ENCODE results near the gene ZNF639. TPM values are rescaled to one million over a fixed set of nuclear protein-coding genes. Genes with fewer than 3 reads are reported as not detected.
A peak's percentile ranks its signal among the peaks of the same experiment; 100 is the strongest.

Gene ZNF639
- total and polyA plus RNA-seq, 2 of the 13 experiments (the other 11 are each of a cell fraction or from before 2014, with no cell fraction given), result 11.6 to 42.4 TPM

DNA sequence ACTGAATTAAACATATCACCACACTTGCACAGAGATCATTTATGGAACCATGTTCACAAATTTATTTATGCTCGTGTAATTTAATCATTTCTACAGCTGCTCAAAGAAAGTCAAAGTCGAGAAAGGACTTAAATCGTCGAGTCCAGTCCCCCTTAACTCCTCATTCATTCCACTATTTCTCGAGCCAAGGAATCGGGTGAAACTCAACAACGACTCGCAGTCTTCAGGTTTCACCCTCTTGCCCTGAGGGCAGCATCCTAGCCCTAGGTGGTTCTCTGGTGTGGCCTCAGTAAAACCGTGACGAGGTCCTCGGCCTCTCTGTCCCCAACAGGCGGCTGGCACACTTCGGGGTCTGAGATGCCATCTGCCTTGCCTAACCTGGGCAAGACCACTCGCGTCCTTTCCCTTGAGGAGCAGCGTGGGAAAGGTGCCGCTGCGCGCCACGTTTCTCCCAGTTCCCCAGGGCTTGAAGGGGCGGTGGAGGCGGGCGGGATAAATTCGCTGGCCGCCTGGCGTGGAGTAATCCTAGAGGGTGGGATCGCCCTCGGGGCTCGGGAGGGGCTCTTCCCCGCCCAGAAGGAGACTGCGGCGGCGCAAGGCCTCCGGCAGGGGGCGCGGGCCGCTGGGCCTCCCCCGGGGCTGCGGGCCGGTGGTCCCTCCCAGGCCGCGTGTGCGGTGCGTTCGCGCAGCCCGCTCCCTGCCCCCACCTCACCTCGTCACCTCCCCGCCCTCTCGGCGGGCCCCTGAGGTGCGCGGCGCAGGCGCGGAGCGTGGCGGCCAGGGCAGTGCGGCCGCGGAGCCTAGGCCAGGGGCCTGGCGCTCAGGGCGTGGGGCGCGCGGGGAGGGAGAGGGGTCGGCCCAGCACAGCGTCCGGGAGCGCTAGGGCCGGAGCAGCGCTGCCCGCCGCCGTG is at the start of gene ZNF639 (continued):
- TF ChIP-seq, protein P1, sequence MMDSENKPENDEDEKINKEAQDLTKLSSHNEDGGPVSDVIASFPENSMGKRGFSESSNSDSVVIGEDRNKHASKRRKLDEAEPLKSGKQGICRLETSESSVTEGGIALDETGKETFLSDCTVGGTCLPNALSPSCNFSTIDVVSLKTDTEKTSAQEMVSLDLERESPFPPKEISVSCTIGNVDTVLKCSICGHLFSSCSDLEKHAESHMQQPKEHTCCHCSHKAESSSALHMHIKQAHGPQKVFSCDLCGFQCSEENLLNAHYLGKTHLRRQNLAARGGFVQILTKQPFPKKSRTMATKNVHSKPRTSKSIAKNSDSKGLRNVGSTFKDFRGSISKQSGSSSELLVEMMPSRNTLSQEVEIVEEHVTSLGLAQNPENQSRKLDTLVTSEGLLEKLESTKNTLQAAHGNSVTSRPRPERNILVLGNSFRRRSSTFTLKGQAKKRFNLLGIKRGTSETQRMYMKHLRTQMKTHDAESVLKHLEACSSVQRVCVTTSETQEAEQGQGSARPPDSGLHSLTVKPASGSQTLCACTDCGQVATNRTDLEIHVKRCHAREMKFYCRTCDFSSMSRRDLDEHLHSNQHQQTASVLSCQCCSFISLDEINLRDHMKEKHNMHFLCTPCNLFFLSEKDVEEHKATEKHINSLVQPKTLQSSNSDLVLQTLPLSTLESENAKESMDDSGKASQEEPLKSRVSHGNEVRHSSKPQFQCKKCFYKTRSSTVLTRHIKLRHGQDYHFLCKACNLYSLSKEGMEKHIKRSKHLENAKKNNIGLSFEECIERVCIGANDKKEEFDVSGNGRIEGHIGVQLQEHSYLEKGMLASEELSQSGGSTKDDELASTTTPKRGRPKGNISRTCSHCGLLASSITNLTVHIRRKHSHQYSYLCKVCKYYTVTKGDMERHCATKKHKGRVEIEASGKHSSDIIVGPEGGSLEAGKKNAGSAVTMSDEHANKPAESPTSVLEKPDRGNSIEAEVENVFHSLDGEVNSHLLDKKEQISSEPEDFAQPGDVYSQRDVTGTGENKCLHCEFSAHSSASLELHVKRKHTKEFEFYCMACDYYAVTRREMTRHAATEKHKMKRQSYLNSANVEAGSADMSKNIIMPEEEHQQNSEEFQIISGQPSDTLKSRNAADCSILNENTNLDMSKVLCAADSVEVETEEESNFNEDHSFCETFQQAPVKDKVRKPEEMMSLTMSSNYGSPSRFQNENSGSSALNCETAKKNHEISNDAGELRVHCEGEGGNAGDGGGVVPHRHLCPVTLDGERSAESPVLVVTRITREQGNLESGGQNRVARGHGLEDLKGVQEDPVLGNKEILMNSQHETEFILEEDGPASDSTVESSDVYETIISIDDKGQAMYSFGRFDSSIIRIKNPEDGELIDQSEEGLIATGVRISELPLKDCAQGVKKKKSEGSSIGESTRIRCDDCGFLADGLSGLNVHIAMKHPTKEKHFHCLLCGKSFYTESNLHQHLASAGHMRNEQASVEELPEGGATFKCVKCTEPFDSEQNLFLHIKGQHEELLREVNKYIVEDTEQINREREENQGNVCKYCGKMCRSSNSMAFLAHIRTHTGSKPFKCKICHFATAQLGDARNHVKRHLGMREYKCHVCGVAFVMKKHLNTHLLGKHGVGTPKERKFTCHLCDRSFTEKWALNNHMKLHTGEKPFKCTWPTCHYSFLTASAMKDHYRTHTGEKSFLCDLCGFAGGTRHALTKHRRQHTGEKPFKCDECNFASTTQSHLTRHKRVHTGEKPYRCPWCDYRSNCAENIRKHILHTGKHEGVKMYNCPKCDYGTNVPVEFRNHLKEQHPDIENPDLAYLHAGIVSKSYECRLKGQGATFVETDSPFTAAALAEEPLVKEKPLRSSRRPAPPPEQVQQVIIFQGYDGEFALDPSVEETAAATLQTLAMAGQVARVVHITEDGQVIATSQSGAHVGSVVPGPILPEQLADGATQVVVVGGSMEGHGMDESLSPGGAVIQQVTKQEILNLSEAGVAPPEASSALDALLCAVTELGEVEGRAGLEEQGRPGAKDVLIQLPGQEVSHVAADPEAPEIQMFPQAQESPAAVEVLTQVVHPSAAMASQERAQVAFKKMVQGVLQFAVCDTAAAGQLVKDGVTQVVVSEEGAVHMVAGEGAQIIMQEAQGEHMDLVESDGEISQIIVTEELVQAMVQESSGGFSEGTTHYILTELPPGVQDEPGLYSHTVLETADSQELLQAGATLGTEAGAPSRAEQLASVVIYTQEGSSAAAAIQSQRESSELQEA (CRISPR knock-in tag; IDR thresholded peaks at IDR 0.05; ENCODE audit: not compliant biosample characterization), result no peak
- TF ChIP-seq, protein P2, sequence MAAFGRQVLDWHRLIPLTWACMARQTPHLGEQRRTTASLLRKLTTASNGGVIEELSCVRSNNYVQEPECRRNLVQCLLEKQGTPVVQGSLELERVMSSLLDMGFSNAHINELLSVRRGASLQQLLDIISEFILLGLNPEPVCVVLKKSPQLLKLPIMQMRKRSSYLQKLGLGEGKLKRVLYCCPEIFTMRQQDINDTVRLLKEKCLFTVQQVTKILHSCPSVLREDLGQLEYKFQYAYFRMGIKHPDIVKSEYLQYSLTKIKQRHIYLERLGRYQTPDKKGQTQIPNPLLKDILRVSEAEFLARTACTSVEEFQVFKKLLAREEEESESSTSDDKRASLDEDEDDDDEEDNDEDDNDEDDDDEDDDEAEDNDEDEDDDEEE (CRISPR knock-in tag; IDR thresholded peaks at IDR 0.05), result peak; percentile 39; the same call in 1 of the 2 replicates
- no peak for TF ChIP-seq ZNF841 (CRISPR knock-in tag; IDR thresholded peaks at IDR 0.05; ENCODE audit: borderline replicate concordance)
- TF ChIP-seq, protein P3, sequence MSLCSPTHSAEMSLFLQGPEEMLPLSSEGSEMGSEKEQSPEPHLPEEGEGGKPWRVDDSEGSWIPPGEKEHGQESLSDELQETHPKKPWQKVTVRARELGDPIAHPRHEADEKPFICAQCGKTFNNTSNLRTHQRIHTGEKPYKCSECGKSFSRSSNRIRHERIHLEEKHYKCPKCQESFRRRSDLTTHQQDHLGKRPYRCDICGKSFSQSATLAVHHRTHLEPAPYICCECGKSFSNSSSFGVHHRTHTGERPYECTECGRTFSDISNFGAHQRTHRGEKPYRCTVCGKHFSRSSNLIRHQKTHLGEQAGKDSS (CRISPR knock-in tag; IDR thresholded peaks at IDR 0.05; ENCODE audit: borderline replicate concordance, low read depth), result peak; percentile 57; the same call in 1 of the 2 replicates
- TF ChIP-seq BORCS8-MEF2B (CRISPR knock-in tag; IDR thresholded peaks at IDR 0.05), result no peak
- TF ChIP-seq ATF1 (CRISPR knock-in tag; IDR thresholded peaks at IDR 0.05), result no peak
- 0 out of 2 replicates have a peak, but pooled peaks have one; percentile 20 for TF ChIP-seq ELF1 (CRISPR knock-in tag; IDR thresholded peaks at IDR 0.05)
- no peak for TF ChIP-seq CBX1 (IDR thresholded peaks at IDR 0.05; ENCODE audit: low read depth)
- peak; percentile 39 for TF ChIP-seq ZNF430 (CRISPR knock-in tag; IDR thresholded peaks at IDR 0.05)
- no peak; the same call in 1 of the 2 replicates for TF ChIP-seq RNF2 (conservative IDR thresholded peaks at IDR 0.05; ENCODE audit: low read depth)
- TF ChIP-seq GFI1 (CRISPR knock-in tag; IDR thresholded peaks at IDR 0.05; ENCODE audit: borderline replicate concordance), result peak; percentile 3; the same call in 1 of the 2 replicates
- 0 out of 2 replicates have a peak, but pooled peaks have one; percentile 32 for TF ChIP-seq ZNF619 (CRISPR knock-in tag; IDR thresholded peaks at IDR 0.05)
- no peak for TF ChIP-seq NR1H2 (CRISPR knock-in tag; IDR thresholded peaks at IDR 0.05; ENCODE audit: borderline replicate concordance, low read depth)
- TF ChIP-seq ZBTB7B (CRISPR knock-in tag; IDR thresholded peaks at IDR 0.05), result peak; percentile 92
- TF ChIP-seq ZNF629 (CRISPR knock-in tag; conservative IDR thresholded peaks at IDR 0.05), result 0 out of 2 replicates have a peak, but pooled peaks have one; percentile 25
